IPS-15b (cell line): ENCODE results near the gene LIPG.
"Not testable (repeated sequence)": the region's sequence is repeated elsewhere in the genome, so short reads cannot be mapped to it uniquely, and the experiment has no call there.

Source experiments
- H3K27me3 ChIP-seq: one replicate; pipeline ENCODE4 v1.6.1; 2013; ENCODE audit warnings: low read length; ENCODE audit not compliant: control insufficient read depth, insufficient read depth
- H3K36me3 ChIP-seq: one replicate; pipeline ENCODE4 v1.6.1; 2013; ENCODE audit warnings: low read length; ENCODE audit not compliant: control insufficient read depth, insufficient read depth
- H3K4me1 ChIP-seq: one replicate; pipeline ENCODE4 v1.6.1; 2013; ENCODE audit warnings: mild to moderate bottlenecking, low read length; ENCODE audit not compliant: control insufficient read depth, insufficient read depth
- H3K4me3 ChIP-seq: one replicate; pipeline ENCODE4 v1.5.1; 2013; ENCODE audit warnings: low read depth, low read length
- H3K9ac ChIP-seq: one replicate; pipeline ENCODE4 v1.6.1; 2013; ENCODE audit warnings: low read depth, mild to moderate bottlenecking, low read length
- H3K9me3 ChIP-seq: one replicate; pipeline ENCODE4 v1.6.1; 2013; ENCODE audit warnings: mild to moderate bottlenecking, low read length; ENCODE audit not compliant: control insufficient read depth, insufficient read depth

LIPG gene

DNA sequence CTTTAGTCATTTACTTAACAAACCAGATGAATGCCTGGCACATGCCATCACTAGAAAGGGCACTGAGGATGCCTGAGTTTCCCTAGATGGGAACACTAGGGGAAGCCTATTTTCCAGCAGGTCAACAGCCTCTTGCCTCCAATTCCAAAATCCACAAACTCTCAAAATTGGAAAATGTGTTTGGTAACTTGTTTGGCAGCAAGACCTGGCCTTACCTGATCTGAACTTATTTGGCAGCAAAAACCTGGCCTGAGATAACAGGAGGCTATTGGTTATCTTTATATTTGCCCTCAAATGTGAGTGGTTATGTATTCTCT, 2.6 kb downstream of the LIPG start:
- H3K9me3 ChIP-seq, result no peaks in the 10 kb centered on the region
- H3K4me1 ChIP-seq, result peaks cover 9% of the 10 kb centered on the region
- no peak overlapping the region for H3K9ac ChIP-seq
- H3K36me3 ChIP-seq, result peaks cover 16% of the 10 kb centered on the region
- no peak overlapping the region for H3K4me3 ChIP-seq
- H3K27me3 ChIP-seq, result peaks cover 38% of the 10 kb centered on the region

DNA sequence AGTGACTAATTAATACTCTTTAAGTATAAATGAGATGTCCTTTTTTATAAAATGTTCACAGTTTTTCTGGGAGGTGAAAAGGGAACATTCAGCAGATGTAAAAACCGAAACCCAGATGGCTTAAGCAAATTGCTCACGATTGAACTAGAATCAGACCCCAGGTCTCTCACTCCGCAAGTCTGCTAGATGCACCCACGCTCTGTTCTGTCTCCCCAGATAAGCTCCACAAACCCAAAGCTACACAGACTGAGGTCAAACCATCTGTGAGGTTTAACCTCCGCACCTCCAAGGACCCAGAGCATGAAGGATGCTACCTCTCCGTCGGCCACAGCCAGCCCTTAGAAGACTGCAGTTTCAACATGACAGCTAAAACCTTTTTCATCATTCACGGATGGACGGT, 3.2 kb downstream of the LIPG start:
- peaks cover 33% of the 10 kb centered on the region for H3K27me3 ChIP-seq
- no peak overlapping the region for H3K4me3 ChIP-seq
- peaks cover 9% of the 10 kb centered on the region for H3K4me1 ChIP-seq
- H3K36me3 ChIP-seq, result peaks cover 16% of the 10 kb centered on the region
- H3K9me3 ChIP-seq, result no peaks in the 10 kb centered on the region
- no peak overlapping the region for H3K9ac ChIP-seq

DNA sequence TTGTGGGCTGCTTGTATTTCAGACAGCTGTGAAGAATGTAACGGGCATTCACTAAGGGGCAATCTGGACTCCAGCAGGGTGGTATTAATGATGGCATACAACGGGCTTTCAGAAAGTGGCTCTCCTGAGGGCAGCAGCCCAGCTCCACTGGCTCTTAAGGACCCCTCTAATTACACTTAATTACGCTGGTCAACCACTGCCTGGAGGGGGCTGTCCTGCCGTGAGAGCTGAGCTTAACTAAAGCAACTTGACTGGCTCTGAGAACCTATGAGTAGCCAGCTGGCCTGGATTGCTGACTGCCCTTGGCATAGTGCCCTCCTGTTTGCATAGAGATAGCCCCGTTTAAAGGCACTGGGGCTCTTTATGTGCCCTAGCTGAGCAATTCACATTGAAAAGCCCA, 3.8 kb downstream of the LIPG start:
- Histone ChIP-seq H3K9me3 (no peaks in the 10 kb centered on the region), H3K9ac (no peak overlapping the region), H3K36me3 (peaks cover 16% of the 10 kb centered on the region), H3K27me3 (peaks cover 28% of the 10 kb centered on the region), H3K4me3 (no peak overlapping the region), H3K4me1 (peaks cover 9% of the 10 kb centered on the region)

DNA sequence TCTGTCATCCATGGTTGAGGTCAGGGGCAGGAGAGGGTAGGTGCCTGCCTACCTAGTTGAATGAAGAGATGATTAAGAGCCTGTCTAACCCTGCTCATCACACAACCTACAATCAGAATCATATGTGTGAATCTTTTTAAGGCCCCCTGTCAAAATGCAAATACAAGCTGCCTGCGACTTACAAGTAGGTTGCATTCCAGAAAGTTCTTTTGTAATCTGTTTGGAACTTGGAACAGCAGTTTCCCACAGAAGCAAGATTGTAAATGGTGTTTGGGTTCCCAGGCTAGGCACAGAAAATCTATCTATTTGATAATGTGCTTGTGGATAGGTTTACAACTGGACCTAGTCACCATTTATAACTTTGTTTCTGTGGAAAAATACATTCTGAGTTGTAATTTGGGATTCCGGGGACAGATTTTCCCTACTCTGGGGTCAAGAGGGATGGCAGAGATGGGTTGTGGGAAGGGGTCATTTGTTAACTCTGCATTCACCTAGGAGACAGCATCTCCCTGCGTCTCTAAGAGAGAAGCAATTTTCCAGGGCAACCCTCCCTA, 4.4 kb downstream of the LIPG start:
- peaks cover 9% of the 10 kb centered on the region for H3K4me1 ChIP-seq
- no peaks in the 10 kb centered on the region for H3K9me3 ChIP-seq
- H3K9ac ChIP-seq, result no peak overlapping the region
- H3K36me3 ChIP-seq, result peaks cover 16% of the 10 kb centered on the region
- no peak overlapping the region for H3K4me3 ChIP-seq
- peaks cover 21% of the 10 kb centered on the region for H3K27me3 ChIP-seq

DNA sequence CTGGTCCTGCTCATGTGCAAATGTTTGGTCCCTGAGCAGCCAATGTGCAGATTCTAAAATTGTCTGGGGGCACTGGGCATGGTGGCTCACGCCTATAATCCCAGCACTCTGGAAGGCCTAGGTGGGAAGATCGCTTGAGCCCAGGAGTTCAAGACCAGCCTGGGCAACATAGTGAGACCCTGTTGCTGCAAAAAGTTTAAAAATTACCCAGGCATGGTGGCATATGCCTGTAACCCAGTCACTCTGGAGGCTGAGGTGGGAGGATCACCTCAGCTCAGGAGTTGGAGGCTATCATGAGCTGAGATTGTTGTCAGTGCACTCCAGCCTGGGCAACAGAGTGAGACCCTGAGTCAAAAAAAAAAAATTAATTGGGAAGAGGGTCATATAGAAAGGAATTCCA, 5.1 kb downstream of the LIPG start:
- H3K4me1 ChIP-seq, result peaks cover 9% of the 10 kb centered on the region
- no peak overlapping the region for H3K4me3 ChIP-seq
- H3K9me3 ChIP-seq, result no peaks in the 10 kb centered on the region
- peaks cover 21% of the 10 kb centered on the region for H3K27me3 ChIP-seq
- peaks cover 16% of the 10 kb centered on the region for H3K36me3 ChIP-seq
- no peak overlapping the region for H3K9ac ChIP-seq

DNA sequence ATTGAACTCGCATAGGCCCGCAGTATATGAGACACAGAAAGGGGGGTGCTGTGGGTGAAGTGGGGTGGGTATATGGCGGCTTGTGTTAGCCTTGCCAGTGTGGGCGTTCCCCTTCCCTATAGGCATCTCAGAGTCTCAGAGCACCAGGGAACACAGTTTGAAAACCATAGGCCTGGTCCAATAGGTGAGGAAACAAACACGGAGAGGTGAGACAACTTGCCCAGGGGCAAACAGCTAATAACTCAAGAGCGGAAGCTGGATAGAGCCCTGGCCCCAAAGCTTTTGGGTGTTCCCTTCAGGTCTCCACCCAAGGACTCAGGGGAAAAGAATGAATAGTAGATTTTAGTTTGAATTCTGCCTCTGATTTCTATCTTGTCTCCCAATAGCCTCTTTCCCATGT, 7.9 kb downstream of the LIPG start:
- no peak overlapping the region for H3K9ac ChIP-seq
- no peaks in the 10 kb centered on the region for H3K27me3 ChIP-seq
- H3K36me3 ChIP-seq, result peaks cover 16% of the 10 kb centered on the region
- no peak overlapping the region for H3K4me3 ChIP-seq
- no peaks in the 10 kb centered on the region for H3K9me3 ChIP-seq
- no peaks in the 10 kb centered on the region for H3K4me1 ChIP-seq

DNA sequence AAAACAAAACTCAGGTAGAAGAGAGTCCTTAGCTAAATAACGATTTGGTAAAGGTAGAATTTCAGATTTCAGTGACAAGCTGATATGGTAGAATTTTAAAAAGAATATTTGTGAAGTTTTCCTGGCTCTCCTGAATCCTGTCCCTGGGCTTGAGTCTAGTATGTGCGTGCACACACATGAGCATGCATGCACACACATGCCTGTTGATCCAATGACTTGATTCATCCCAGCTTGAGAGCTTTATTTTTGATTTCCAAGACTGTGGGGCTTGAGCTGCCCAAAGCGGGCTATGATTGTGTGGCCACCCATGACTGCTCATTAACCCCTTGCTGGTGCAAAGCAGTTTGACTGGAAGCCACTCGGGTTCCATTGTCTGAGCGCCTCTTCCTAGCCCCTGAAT, 9.0 kb downstream of the LIPG start:
- H3K4me1 ChIP-seq, result no peaks in the 10 kb centered on the region
- no peaks in the 10 kb centered on the region for H3K27me3 ChIP-seq
- no peak overlapping the region for H3K4me3 ChIP-seq
- H3K36me3 ChIP-seq, result peaks cover 16% of the 10 kb centered on the region
- H3K9me3 ChIP-seq, result no peaks in the 10 kb centered on the region
- no peak overlapping the region for H3K9ac ChIP-seq

DNA sequence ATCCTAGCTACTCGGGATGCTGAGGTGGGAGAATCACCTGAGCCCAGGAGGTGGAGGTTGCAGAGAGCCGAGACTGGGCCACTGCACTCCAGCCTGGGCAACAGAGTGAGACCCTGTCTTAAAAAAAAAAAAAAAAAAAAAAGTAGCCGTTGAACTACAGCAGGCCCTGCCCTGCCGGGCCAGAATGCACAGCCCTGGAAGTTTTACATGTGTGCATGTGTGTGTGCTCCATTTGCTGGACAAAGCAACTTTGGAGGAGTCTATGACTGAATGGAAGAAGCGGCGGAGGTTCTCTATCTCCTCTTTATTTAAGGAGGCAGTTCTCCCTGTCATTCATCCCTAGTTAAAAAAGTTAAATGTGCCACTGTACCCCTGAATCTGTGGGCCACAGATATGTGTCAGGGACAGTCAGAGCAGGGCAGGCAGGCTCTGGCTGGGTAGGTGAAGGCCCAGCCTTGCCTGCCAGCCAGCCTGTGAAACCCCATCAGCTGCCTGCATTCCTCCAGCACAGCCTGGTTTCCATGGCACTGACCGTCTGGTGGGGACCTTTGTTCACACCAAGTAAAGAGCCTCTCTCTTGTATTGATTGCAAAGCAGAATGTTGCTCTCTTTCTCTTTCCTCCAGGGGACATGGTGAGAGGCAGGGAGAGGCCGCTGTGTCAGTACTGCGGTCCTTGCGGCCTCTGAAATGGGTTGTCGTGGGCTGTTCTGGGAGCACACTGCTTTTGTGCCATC, 10.9 kb downstream of the LIPG start:
- Histone ChIP-seq H3K9ac (no peak overlapping the region), H3K4me1 (no peaks in the 10 kb centered on the region), H3K36me3 (peaks cover 10% of the 10 kb centered on the region), H3K4me3 (no peak overlapping the region), H3K9me3 (no peaks in the 10 kb centered on the region), H3K27me3 (no peaks in the 10 kb centered on the region)

DNA sequence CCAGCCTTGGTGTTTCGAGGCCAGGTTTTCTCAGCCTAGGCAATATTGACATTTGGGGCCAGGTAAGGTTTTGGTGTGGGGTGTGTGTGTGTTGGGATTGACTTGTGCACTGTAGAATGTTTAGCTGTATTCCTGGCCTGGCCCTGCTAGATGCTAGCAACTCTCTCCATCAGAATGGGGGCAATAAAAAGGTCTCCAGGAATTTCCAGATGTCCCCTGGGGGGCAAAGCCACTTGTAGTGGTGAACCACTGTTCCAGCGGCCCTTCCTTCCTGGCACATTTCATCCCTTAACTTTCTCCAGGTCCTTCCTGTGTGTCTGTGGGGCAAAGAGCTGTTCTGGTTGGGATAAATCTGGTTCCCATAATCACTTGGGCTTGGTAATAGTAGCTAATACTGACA, 12.0 kb downstream of the LIPG start:
- H3K9me3 ChIP-seq, result no peaks in the 10 kb centered on the region
- H3K27me3 ChIP-seq, result no peaks in the 10 kb centered on the region
- no peaks in the 10 kb centered on the region for H3K4me1 ChIP-seq
- no peak overlapping the region for H3K9ac ChIP-seq
- no peak overlapping the region for H3K4me3 ChIP-seq
- peaks cover 5% of the 10 kb centered on the region for H3K36me3 ChIP-seq

DNA sequence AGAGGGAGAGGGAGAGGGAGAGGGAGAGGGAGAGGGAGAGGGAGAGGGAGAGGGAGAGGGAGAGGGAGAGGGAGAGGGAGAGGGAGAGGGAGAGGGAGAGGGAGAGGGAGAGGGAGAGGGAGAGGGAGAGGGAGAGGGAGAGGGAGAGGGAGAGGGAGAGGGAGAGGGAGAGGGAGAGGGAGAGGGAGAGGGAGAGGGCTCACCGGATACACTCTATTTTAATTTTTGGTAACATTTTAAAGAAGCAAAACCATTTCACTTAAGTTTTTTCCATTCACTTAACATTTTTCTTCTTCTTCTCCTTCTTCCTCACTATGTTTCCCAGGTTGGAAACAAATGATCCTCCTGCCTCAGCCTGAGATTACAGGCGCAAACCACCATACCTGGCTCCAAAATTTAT, 17.2 kb downstream of the LIPG start:
- H3K9me3 ChIP-seq, H3K4me3 ChIP-seq, H3K4me1 ChIP-seq, H3K27me3 ChIP-seq, H3K9ac ChIP-seq, H3K36me3 ChIP-seq: not testable (repeated sequence)

DNA sequence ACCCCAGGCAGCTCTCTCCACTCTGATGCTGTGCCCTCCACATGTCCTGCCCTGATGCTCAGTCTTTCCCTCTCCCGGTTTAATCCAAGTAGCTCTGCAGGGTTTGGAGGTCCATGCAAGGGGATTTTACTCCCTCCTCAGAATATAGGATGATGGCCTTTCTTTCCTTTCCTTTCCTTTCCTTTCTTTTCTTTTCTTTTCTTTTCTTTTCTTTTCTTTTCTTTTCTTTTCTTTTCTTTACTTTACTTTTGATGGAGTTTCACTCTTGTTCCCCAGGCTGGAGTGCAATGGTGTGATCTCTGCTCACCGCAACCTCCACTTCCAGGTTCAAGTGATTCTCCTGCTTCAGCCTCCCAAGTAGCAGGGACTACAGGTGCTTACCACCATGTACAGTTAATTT, 17.7 kb downstream of the LIPG start:
- H3K27me3 ChIP-seq, H3K36me3 ChIP-seq, H3K4me3 ChIP-seq, H3K9me3 ChIP-seq, H3K4me1 ChIP-seq, H3K9ac ChIP-seq: not testable (repeated sequence)

DNA sequence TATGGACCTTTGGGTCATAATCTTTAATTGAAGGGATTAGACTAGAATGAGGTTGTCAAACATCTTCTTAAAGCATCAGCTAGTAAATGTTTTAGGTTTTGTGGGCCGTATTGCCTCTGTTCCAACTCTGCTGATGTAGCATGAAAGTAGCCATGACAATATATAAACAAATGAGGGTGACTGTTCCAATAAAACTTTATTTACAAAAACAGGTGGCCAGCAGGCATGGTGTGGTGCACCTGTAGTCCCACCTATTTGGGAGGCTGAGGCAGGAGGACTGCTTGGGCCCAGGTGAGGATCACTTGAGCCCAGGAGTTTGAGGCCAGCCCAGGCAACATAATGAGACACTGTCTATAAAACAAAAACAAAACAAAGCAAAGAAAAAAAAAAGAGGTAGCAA, 18.4 kb downstream of the LIPG start:
- Histone ChIP-seq H3K27me3 (no peaks in the 10 kb centered on the region), H3K4me3 (no peak overlapping the region), H3K36me3 (no peaks in the 10 kb centered on the region), H3K9me3 (no peaks in the 10 kb centered on the region), H3K9ac (no peak overlapping the region), H3K4me1 (no peaks in the 10 kb centered on the region)
